ENCODE results near the gene BCOR.

The BCOR gene

DNA sequence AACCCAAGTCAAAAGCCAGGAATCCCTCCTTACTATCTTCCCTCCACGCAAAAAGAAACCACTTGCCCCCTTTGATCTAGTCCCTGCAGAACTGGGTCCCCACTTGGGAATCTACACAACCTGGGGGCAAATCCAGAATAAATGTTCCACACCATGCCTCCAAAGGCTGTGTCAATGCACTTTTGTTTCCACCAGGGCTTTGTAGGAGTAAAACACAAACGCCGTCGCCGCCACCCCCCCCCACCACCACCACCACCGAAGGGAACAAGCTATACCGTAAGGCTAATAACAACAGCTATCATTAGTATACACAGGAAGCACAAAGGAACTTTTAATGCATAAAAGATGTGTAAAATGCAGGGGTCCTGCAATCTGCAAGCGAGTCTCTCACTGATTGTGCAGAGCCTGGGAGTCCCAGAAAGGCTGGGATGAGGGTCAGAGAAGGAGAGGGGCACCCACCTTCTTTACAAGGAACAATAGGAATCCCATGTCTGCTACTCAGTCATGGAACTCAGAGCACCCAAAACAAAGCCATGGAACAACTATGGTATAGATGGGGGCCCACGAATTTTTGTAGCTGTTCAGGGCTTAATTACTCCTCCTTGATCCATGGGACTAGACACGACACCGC is 13.2 kb downstream of the BCOR start:
- no peak for DNase-seq (ENCODE audit: low read depth)

DNA sequence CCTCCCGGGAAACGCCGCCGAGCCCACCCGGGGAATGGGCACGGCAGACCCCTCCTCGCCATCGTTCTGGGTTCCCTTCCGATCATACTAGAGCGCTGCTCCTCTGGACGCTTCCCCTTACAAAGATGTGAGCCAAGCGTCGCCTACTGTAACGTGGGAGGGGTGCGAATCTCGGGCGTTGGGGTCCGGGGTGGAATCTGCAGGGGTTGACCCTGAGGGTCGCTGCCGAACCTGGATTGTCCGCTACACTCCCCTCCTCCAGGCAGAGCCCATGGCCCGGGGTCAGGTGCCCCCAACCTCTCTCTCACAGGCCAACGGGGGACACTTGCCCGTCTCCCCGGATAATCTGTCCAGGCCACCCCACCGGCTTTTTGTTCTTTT is 13.8 kb downstream of the BCOR start:
- no peak for DNase-seq (ENCODE audit: low read depth)

DNA sequence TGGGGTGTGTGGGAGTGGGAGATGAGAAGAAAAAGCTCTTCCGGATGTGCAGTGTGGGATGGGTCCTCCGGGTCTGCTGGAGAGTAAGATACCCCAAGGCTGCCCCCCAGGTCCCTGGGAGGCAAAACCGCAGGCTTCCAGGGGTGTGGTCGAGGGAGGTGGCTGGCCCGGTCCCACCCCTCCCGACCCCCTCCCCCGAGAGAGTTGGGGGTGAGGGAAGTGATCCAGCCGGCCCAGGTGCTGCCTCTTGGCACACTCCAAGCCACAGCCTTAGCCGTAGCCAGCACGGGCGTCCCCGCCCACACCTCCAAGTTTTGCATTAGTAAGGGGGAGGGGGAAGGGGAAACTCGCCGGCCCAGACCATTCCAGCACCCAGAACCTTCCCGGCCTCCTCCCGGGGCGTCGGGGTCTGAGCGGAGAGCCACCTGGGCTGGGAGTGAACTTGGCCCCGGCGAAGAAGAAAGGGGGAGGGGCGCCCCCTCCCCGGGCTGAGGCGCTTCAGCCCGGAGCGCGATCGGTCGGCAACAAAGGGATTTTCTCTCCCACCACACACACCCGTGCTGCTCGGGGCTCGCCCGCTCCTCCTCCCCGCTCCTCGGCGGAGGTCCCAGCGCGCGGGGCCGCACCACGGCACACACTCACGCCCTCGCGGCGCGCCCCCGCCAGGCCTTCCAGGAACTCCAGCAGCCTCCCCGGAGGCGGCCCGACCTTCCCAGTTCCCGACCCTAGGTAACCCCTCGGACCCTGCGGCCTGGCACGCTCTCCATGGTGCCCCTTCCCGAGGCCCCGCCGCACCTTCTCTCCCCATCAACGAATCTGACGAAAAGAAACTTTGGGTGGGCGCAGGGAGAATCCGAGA is 14.4 kb downstream of the BCOR start:
- DNase-seq (ENCODE audit: low read depth) = no peak

DNA sequence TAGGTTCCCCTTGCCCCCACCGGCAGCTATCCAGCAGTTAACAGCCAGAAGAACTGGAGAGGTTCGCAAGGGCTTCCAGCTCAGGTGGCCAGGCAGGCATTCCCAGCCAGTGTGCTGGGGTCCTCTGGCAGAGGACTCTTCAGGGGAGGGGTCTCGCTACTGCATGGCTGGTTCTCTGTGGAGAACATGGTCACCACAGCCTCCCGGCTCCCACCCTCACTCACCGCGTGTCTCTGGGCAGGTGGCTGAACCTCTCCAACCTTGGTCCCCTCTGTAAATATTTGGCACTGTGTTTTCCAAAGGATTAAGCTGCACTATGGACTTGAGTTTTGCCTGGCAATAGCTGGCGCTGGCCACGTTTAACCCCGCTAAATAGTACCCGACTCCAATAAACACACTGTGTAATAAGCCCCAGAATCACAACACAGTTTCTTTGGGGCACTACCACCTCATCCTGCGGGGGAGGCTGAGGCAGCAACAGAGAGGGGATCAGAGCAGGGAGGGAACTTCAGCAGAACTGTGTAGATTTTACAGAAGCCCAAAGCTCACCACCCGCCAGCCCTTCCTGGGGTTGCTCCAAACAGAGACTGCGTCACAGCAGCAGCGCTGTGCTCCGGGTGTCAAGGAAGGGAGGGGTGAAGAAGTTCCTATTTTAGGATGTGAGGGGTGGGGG is 15.2 kb downstream of the BCOR start:
- DNase-seq (ENCODE audit: low read depth) = no peak

DNA sequence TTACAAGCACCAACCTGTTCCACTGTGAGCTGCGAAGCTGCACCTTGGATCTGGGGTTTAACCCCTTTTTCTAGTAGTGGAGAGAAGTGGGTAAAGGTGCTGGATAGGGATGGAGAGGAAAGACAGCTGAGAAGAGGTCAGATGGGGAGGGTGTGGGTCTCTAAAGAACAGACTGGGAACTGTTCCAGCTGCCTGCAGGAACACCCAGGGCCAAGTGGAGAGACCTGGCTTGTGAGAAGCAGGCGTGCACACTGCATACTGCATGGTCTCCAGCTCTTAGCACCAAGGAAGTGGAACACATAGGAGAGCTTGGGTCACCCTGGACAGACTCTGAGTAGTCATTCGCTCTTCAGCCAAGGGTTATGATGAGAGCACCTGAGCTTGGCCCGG is 16.1 kb downstream of the BCOR start:
- no peak for DNase-seq (ENCODE audit: low read depth)

DNA sequence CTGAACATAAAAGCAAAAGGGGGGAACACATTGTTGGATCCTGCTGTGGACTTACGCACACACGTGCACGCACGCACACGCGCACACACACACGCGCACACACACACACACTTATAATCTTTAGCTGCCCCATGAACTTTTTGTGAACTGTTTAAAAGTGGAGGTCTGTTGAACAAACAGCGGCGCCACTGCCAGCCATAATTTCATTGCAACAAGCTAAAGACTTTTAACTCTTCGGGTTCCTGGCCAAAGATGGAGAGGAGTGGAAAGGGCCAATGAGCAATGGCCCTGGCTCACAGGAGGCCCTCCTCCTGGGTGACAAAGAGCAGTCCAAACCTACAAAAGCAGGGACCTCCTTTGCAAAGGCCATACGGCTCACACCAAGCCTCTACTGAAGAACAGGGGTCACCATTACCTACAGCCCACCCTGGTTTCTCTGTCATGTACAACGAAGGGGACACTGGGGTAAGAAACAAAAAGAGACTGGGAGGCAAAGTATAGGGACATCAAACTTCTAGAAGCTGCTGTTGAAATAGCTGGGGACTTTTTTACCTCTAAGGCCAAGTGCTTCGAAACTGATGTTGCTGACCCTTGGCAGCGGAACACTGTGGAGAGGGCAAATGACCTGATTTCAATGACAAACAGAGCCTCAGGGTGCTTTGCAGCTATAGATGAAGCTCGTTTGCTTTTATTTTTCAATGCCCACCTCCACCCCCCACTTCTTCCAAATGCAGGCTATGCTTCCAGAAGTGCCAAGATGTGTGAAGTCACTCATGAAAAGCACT is 16.7 kb downstream of the BCOR start:
- DNase-seq (ENCODE audit: low read depth) = no peak

DNA sequence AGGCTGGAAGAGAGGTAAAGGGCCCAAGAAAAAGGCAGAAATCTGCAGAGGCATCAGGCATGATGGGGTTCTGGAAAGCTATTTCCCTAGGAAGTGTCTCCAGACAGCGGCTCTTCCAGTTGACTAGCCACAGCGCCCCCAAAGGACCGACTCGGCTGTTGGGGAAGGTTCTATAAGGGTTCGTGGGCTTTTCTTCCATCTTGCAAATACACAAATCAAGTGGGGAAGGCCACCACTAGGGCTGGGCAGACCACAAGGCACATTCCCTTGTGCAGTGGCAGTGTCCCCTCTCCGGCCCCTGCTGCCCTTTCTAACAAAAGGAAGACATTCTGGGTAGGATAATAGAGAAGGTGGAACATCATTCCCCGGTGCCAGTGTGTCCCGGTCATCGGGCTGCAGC is 18.2 kb downstream of the BCOR start:
- no peak for DNase-seq (ENCODE audit: low read depth)

DNA sequence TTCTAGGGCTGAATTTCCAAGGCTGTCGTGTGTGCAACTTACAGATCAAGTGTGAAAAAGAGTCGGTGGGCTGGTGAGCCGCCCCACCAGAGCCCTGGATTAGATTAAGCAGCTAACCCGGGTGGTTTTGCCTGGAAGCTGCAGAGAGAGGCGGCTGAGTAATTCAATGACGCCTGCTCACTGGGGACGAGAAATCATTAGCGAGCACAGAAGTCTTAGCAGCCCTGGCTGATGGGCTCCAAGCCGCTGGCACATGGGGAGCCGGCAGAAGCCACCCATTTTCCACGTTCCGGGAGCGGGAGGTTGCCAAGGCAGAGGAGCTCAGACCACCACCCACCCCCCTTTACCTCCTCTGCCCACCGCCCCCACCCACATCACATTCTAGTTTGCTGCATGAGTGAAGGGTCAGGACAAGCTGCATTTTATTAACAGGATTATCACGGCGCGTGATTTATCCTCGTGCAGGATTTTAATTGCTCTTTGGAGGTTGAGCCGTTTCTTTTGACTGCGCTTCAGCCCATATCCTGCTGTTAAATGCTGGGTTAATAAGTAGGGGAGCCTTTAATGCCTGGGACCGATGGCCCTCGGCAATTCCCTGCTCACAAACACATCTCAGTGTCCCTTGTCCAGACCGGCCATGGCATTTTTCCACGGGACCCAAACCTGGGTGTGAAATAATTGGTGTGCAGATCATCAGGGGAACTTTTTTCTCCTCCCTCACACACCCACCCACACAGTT is 19.1 kb downstream of the BCOR start:
- no peak for DNase-seq (ENCODE audit: low read depth)

DNA sequence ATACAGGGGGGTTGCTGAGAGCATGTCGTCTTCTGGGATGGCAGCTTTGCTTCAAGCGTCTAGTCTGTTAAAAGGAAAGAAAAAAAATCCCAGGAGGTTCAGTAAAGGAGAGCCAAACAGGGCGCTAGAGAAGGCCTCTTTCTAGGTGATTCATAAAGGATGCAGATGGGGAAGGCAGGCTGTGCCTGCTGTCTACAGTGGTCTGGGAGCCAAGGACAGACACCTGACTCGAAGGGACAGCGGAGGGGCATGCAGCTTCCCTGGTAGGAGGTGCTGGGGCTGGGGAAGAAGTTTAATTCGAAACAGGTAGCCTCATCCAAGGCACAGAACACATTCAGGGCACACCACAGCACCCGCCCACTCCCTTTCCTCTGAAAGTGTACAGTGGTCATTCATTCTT is 19.9 kb downstream of the BCOR start:
- DNase-seq (ENCODE audit: low read depth) = no peak

DNA sequence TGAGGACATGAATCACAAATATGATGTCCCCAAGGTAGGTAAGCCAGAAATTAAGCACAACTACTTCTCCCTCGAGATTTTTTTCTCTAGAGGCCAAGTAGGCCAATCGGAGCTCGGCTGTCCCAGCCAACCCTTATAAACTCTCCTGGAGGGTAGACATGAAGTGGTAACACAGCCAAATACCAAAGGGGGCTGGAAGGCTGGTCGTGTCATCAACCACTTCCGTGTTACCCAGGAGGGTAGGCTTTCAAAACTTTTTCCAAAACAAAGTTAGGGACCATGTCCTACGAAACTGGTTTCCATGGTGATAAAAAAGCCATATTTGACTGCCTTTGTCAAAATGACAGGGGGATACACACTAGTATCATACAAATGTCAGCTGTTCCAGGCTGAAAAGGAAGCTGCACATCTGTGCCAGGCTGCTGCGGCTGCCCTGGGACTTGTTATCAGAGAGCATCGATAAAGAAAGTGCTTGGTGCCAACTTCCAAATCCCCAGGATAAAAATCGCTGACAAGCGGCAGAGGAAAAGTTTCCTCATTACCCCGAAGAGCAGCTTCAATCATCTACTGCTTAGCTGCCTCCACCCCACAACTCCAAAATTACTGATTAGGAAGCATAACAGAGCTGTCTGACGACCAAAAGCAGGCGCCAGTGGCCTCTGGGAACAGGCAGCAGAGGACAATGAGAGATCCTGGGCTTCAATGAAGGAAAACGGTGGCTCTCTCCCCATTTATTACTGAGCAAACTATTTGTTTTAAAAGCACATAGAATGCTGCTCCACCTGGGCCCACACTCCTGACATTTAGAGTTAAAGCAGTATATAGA is 20.8 kb downstream of the BCOR start:
- no peak for DNase-seq (ENCODE audit: low read depth)

DNA sequence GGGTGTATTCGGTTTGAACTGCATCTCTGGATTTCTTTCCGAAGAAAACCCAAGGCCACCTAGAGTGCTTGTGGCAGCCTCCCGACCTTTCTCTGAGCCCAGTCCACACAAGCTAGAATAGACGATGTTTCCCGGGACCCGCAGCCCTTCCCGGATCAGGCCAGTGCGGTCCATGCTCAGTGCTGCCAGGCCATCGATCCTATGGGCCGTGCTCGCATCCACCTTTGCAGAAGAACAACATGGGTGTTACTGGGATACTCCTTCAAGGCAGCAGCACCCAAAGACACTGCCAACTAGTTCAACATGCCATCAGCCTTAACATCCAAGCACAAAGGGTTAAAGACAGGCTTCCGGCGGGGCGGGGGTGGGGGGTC is 22.8 kb downstream of the BCOR start:
- no peak for DNase-seq (ENCODE audit: low read depth)

DNA sequence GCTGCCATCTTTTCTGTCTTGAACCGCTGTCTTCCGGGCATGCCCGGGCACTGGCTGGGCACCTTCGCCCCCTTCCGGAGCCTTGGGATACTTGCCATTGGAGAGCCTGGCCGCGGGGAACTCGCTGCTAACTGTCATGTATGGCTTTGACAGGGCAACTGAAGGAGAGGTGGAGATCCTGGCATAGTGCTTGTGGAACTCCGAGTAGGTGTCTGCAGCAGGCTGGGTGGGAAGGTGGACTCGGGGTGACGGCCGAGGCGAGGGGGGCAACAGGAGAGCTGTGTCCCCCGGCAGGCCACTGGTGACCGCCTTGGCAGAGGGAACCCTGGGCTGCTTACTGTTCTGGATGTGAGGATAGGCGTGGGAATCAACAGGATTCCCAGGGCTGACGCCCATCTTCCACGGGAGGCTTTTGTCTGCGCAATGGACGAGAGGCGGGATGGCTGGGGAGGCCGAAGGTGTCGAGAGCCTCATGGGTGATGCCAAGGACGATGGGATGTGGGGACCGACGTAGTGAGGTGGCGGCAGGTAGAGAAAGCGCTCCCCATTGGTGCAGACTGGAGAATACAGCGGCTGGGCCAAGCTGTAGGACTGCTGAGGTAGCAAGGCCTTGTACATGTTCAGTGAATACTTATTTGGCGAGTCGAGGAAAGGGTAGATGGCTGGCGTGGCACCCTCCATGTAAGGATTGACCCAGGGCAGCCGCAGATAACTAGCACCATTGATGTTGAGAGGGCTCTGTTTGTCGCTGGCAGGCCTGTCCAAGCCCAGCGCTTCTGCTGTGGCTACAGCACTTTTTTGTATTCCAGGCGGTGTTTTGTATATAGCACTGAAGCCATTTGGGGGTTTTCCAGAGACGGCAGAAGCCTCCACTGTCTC is 23.4 kb downstream of the BCOR start:
- no peak for DNase-seq (ENCODE audit: low read depth)

DNA sequence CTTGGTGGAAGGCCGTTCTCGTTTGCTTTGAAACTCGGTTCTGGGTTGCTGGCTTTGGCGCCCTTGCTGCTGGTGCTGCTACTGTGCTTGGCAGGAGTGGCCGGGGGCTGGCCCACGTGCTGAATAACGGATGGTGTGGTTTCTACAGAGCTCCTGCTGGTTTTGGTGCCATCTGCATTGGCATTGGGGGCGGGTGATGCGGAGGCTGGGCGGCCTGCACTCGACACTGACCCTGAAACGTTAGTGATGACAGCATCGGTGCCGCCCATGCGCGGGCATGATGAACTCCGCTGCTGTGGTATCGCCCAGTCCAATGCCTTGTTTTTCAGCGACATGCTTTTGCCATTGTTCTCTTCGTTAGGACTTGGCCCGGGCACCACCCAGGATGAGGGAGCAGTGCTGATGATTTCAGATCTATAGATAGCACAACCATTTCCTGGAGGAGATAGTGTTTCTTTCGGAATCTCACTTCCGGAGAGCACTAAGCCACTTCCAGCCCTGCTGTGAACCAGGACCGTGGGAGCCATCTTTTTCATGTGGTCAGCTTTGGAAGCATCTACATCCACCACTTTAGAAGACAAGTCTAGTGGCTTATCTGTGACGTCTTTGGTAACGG is 24.2 kb downstream of the BCOR start:
- no peak for DNase-seq (ENCODE audit: low read depth)

DNA sequence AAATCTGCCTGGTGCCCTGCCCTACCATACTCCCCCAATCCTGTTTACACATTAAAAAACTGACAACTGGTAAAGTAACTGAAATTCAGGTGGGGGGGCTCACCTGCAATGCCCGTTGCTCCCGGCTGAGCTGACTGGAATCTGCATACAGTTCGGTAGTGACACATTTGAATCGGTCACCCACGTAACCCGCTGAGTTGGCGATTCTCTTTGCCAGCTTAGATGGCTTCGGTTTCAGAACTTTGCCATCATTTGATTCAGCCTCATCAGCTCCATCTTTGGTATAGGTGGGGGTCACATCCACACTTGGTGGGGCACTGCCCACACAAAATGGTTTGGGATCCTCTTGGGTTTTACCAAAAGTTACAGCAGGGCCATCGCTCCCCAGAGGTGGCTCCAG is 25.5 kb downstream of the BCOR start:
- no peak for DNase-seq (ENCODE audit: low read depth)

DNA sequence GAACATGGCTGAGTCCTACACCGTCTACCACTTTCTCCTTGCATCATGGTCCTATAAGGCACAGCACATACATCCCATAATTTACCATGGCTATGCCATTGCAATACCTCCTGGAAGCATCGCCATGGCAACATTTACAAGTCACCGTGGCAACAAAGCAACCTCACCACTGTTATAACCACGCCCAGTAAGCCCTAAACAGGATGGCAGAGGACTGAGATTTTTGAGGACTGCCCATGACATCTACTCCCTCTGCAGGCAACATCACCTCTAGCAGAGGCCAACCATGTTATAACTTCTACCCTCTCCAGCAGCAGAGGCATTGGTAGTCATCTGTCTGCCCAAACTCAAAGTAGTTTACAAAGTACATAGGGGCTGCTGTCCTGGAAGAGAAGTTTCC is 29.7 kb downstream of the BCOR start:
- DNase-seq (ENCODE audit: low read depth) = no peak

DNA sequence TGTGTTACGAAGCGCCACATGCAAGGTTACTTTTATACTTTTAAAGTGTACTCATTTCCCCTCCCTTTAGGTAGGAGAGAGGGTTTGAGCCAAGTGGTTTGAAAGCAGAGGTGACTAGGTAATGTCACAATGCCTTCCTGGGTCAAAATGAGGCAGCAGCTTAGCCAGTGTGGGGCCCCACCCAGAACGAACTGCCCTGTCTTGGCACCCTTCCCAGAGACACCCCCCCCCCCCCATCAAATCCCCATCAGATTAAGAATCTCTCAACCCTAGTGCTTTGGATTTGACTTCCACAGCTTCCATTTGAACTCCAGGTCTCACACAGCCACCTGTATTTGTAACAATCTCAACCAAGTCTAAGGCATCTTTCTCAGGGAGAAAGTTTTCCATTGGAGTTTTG is 31.1 kb downstream of the BCOR start:
- no peak for DNase-seq (ENCODE audit: low read depth)

DNA sequence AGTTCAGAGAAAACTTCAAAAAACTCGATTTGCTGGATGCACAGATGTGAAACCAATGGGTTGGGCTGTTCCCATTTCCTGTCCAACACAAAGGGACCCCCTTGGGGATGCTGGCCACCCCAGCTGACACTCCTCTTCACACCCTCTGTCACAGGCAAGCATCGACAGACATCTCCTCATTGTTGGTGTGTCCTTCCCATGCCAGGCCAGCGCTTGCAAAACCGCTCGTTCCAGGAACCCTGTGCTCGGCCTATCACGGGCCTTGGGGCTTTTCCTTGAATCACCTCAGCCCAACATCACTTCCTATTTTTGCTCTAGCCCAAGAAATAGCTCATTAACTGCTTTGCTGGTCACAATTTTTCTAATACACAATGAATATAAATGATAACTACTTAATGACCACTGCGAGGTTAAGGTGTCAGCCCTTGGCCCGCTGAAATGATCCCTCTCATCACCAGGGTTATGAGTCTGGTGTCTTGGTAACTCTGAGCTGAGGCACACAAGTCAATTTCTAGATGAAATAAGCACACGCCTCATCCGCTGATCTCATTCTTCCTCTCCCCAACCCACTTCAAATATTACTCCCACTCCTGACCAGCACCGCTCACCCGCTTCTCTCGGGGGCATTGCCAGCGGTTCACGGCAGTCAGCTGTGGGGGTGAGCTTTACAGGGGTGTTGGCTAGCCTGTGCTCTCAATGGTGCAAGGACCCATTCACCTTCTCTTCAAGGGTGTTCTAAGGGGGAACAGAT is 32.3 kb downstream of the BCOR start:
- no peak for DNase-seq (ENCODE audit: low read depth)

DNA sequence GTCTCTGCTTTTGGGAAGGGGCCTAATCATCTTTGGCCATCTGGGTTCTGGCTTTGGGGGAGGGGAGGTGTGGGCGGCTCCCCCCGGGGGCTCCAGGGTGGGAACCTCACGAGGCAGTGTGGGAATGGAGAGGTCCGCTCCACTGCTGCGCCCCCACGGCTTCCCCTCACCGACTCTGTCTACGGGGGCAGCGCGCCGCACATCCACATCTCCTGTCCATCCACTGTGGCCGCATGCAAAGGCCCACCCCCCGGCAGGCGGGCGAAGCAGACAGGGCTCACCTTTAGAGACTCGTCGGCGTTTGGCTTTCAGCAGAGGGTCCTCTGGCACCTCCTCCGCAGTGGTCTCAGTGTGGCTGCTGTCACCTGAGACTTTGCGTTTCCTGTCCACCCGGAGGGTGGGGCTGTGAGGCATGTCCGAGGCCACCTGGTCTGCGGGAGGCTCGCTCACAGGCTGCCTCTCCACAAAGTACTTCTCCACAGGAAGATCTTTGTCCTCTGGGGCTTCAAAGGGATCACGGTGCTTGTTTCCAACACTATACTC is 33.6 kb downstream of the BCOR start:
- DNase-seq (ENCODE audit: low read depth) = no peak

DNA sequence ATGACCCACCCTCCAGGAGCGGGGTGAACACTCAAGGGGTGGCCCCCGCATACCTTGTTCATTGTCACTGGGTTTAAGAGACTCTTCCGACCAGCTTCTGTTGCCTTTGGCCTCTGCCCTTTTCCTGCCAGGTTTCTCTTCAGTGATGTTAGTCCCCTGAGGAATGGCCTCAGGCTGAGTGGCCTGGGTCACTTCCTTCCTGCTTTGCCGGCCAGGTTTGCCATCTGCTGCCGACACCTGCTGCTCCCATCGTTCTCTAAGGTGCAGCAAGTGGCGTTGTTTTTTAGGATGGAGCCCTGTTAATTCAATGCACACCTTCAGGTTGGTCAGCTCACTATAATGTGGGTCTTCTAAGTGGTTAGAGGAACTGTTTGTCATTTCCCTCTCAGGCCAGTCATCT is 34.2 kb downstream of the BCOR start:
- no peak for DNase-seq (ENCODE audit: low read depth)
